Ectodermal cell (in vitro differentiated cells): ENCODE results near the gene TIAM2.

Experiments used
- H3K27ac ChIP-seq: 2 replicates; pipeline ENCODE4 v1.7.0; 2013; ENCODE audit warnings: mild to moderate bottlenecking, low read depth, low read length; ENCODE audit not compliant: insufficient read depth, poor library complexity, severe bottlenecking
- H3K27me3 ChIP-seq: 2 replicates; pipeline ENCODE4 v1.7.0; 2013; ENCODE audit warnings: mild to moderate bottlenecking, low read length; ENCODE audit not compliant: insufficient read depth, control insufficient read depth, poor library complexity, severe bottlenecking
- H3K36me3 ChIP-seq: one replicate; pipeline ENCODE4 v1.7.0; 2013; ENCODE audit warnings: low read length; ENCODE audit not compliant: control insufficient read depth, insufficient read depth
- H3K4me1 ChIP-seq: one replicate; pipeline ENCODE4 v1.7.0; 2013; ENCODE audit warnings: low read length; ENCODE audit not compliant: control insufficient read depth, insufficient read depth
- H3K4me3 ChIP-seq: 2 replicates; pipeline ENCODE4 v1.7.0; 2013; ENCODE audit warnings: low read depth, low read length, control low read depth; ENCODE audit not compliant: insufficient read depth
- H3K9me3 ChIP-seq: 2 replicates; pipeline ENCODE4 v1.7.0; 2013; ENCODE audit warnings: mild to moderate bottlenecking, low read length, moderate library complexity; ENCODE audit not compliant: control insufficient read depth
- WGBS, 2 experiments: methylation state at CpG; one replicate each; pipeline ENCODE4 v1.1.7; 2013; ENCODE audit warnings: missing lambda C conversion rate in 2 of 2; 5-methylcytosine and 5-hydroxymethylcytosine counted together

The TIAM2 gene

GRCh38 chr6:155077331-155077730, 82.2 kb downstream of the TIAM2 start:
- Histone ChIP-seq H3K4me1 (no peaks in the 10 kb centered on the region), H3K4me3 (no peak overlapping the region), H3K27me3 (no peaks in the 10 kb centered on the region), H3K27ac (no peak overlapping the region), H3K9me3 (no peaks in the 10 kb centered on the region), H3K36me3 (no peaks in the 10 kb centered on the region)
- 94 to 98% methylated on average over 5 to 7 of the region's 7 CpGs for WGBS, 2 experiments

GRCh38 chr6:155077784-155078183, 82.7 kb downstream of the TIAM2 start:
- Histone ChIP-seq H3K27ac (no peak overlapping the region), H3K27me3 (no peaks in the 10 kb centered on the region), H3K4me1 (no peaks in the 10 kb centered on the region), H3K4me3 (no peak overlapping the region), H3K9me3 (no peaks in the 10 kb centered on the region), H3K36me3 (no peaks in the 10 kb centered on the region)
- WGBS, 2 experiments, result 86 to 92% methylated on average over 2 of the region's 2 CpGs

- 78 to 80% methylated on average over 8 of the region's 8 CpGs for WGBS, 2 experiments
These were observed 83.2 kb downstream of the TIAM2 start for GRCh38 chr6:155078331-155078745.

GRCh38 chr6:155079985-155080452, 84.9 kb downstream of the TIAM2 start:
- H3K4me1 ChIP-seq, result peaks cover 9% of the 10 kb centered on the region
- H3K36me3 ChIP-seq, result no peaks in the 10 kb centered on the region
- no peak overlapping the region for H3K4me3 ChIP-seq
- H3K9me3 ChIP-seq, result no peaks in the 10 kb centered on the region
- H3K27me3 ChIP-seq, result no peaks in the 10 kb centered on the region
- H3K27ac ChIP-seq, result no peak overlapping the region
- 88 to 92% methylated on average over 7 of the region's 7 CpGs for WGBS, 2 experiments

More at GRCh38 chr6:155078331-155078745, 83.2 kb downstream of the TIAM2 start:
- H3K4me1 ChIP-seq, result no peaks in the 10 kb centered on the region
- H3K27ac ChIP-seq, result no peak overlapping the region
- H3K9me3 ChIP-seq, result no peaks in the 10 kb centered on the region
- no peak overlapping the region for H3K4me3 ChIP-seq
- H3K27me3 ChIP-seq, result no peaks in the 10 kb centered on the region
- no peaks in the 10 kb centered on the region for H3K36me3 ChIP-seq

- no peaks in the 10 kb centered on the region for H3K36me3 ChIP-seq
- no peak overlapping the region for H3K27ac ChIP-seq
These were observed 86.0 kb downstream of the TIAM2 start for GRCh38 chr6:155080881-155081845.

GRCh38 chr6:155084431-155085123, 89.5 kb downstream of the TIAM2 start:
- no peak overlapping the region for H3K4me3 ChIP-seq
- H3K27ac ChIP-seq, result no peak overlapping the region
- H3K4me1 ChIP-seq, result peaks cover 12% of the 10 kb centered on the region
- H3K9me3 ChIP-seq, result no peaks in the 10 kb centered on the region
- no peaks in the 10 kb centered on the region for H3K36me3 ChIP-seq
- no peaks in the 10 kb centered on the region for H3K27me3 ChIP-seq
- WGBS, 2 experiments, result 73 to 82% methylated on average over 4 of the region's 4 CpGs

More at GRCh38 chr6:155080881-155081845, 86.0 kb downstream of the TIAM2 start:
- peaks cover 12% of the 10 kb centered on the region for H3K4me1 ChIP-seq
- H3K4me3 ChIP-seq, result no peak overlapping the region
- H3K9me3 ChIP-seq, result no peaks in the 10 kb centered on the region
- H3K27me3 ChIP-seq, result no peaks in the 10 kb centered on the region
- 82 to 83% methylated on average over 9 of the region's 9 CpGs for WGBS, 2 experiments

GRCh38 chr6:155085582-155086257, 90.6 kb downstream of the TIAM2 start:
- H3K9me3 ChIP-seq, result no peaks in the 10 kb centered on the region

GRCh38 chr6:155088856-155089255, 93.7 kb downstream of the TIAM2 start:
- peaks cover 12% of the 10 kb centered on the region for H3K4me1 ChIP-seq
- no peaks in the 10 kb centered on the region for H3K27me3 ChIP-seq
- WGBS, 2 experiments, result 80 to 100% methylated on average over 1 of the region's 1 CpG
- no peaks in the 10 kb centered on the region for H3K9me3 ChIP-seq
- H3K36me3 ChIP-seq, result no peaks in the 10 kb centered on the region
- H3K4me3 ChIP-seq, result no peak overlapping the region
- H3K27ac ChIP-seq, result no peak overlapping the region

More at GRCh38 chr6:155085582-155086257, 90.6 kb downstream of the TIAM2 start:
- Histone ChIP-seq H3K36me3 (no peaks in the 10 kb centered on the region), H3K4me3 (no peak overlapping the region), H3K27ac (no peak overlapping the region), H3K27me3 (no peaks in the 10 kb centered on the region), H3K4me1 (peaks cover 12% of the 10 kb centered on the region)
- 88 to 91% methylated on average over 7 to 8 of the region's 8 CpGs for WGBS, 2 experiments

- Histone ChIP-seq H3K9me3 (no peaks in the 10 kb centered on the region), H3K4me1 (peaks cover 6% of the 10 kb centered on the region), H3K36me3 (no peaks in the 10 kb centered on the region), H3K27ac (no peak overlapping the region), H3K4me3 (no peak overlapping the region), H3K27me3 (no peaks in the 10 kb centered on the region)
- 91 to 99% methylated on average over 4 of the region's 4 CpGs for WGBS, 2 experiments
These were observed 94.6 kb downstream of the TIAM2 start for GRCh38 chr6:155089746-155090145.
